Progenitor cell of endocrine pancreas (in vitro differentiated cells): ENCODE results near the gene PUSL1. TPM values are rescaled to one million over a fixed set of nuclear protein-coding genes. Genes with fewer than 3 reads are reported as not detected.

Experiments
- DNase-seq: peaks from one replicate; pipeline ENCODE4 v3.0.0; 2021; ENCODE audit warnings: low spot score; ENCODE audit not compliant: unreplicated experiment
- H3K27ac Mint-ChIP-seq: 2 replicates; pipeline ENCODE4 v1.8.0; 2021; ENCODE audit warnings: mild to moderate bottlenecking, moderate library complexity, mixed read lengths
- H3K27me3 Mint-ChIP-seq: 2 replicates; pipeline ENCODE4 v1.8.0; 2021; ENCODE audit warnings: mixed read lengths
- H3K36me3 Mint-ChIP-seq: 2 replicates; pipeline ENCODE4 v1.8.0; 2022; ENCODE audit warnings: mixed read lengths; ENCODE audit not compliant: insufficient read depth
- H3K4me1 Mint-ChIP-seq: 2 replicates; pipeline ENCODE4 v1.8.0; 2021; ENCODE audit warnings: low read depth, mixed read lengths
- H3K4me3 Mint-ChIP-seq: 2 replicates; pipeline ENCODE4 v1.8.0; 2021; ENCODE audit warnings: low read depth, mild to moderate bottlenecking, moderate library complexity, mixed read lengths
- H3K9me3 Mint-ChIP-seq: 2 replicates; pipeline ENCODE4 v1.8.0; 2021; ENCODE audit warnings: low read depth, mixed read lengths
- CTCF ChIP-seq: fragments of 200-600 bp; sonication (generic); IDR thresholded peaks from one replicate; pipeline ENCODE4 v1.5.0; 2021; ENCODE audit warnings: antibody characterized with exemption, mild to moderate bottlenecking; ENCODE audit not compliant: unreplicated experiment
- long read RNA-seq: library from polyadenylated mRNA; unstranded; transcript quantifications from one replicate; pipeline ENCODE4 v2.0.0, GENCODE V29; 2020
- total RNA-seq: library from RNA; stranded (reverse); gene quantifications from 2 replicates; pipeline ENCODE4 v1.2.1, GENCODE V29; 2021

Gene PUSL1
- total RNA-seq = 13.8 and 17.9 TPM in 2 replicates
- long read RNA-seq, partial matches to known transcripts = 1 of 3 reads
- long read RNA-seq, other reads (novel, unspliced or antisense) = 1 of 3 reads

GRCh38 chr1:1307923-1308755 lies at the start of gene PUSL1, which contains the start of gene ACAP3:
Gene PUSL1 (plus strand): TSS chr1:1308597. CDS start chr1:1308644, 47 bp downstream.
Gene ACAP3 (minus strand): TSS chr1:1307930. CDS start chr1:1307815, 115 bp downstream.
- no peaks in the 10 kb centered on the region for H3K27me3 Mint-ChIP-seq
- peak within 1 kb of the TSS; percentile 93 for H3K27ac Mint-ChIP-seq
- H3K36me3 Mint-ChIP-seq = no peaks in the 10 kb centered on the region
- H3K4me1 Mint-ChIP-seq = peaks cover 14% of the 10 kb centered on the region
- peak; percentile 73 for DNase-seq
- no peaks in the 10 kb centered on the region for H3K9me3 Mint-ChIP-seq
- no peak for TF ChIP-seq CTCF
- H3K4me3 Mint-ChIP-seq = peak within 1 kb of the TSS; percentile 85

GRCh38 chr1:1259119-1259488 lies 49.3 kb upstream of the PUSL1 start:
- Mint-ChIP-seq H3K27ac (no peak overlapping the region), H3K27me3 (no peaks in the 10 kb centered on the region), H3K4me1 (no peaks in the 10 kb centered on the region), H3K4me3 (no peak overlapping the region), H3K36me3 (peaks cover 22% of the 10 kb centered on the region), H3K9me3 (no peaks in the 10 kb centered on the region)
- no peak for TF ChIP-seq CTCF
- DNase-seq = no peak

GRCh38 chr1:1259540-1259939 lies 48.9 kb upstream of the PUSL1 start:
- DNase-seq = no peak
- Mint-ChIP-seq H3K27ac (peak overlapping the region; percentile 43), H3K4me3 (no peak overlapping the region), H3K4me1 (no peaks in the 10 kb centered on the region), H3K36me3 (peaks cover 22% of the 10 kb centered on the region), H3K27me3 (no peaks in the 10 kb centered on the region), H3K9me3 (no peaks in the 10 kb centered on the region)
- TF ChIP-seq CTCF = no peak

- Mint-ChIP-seq H3K4me1 (no peaks in the 10 kb centered on the region), H3K4me3 (no peak overlapping the region), H3K27ac (peak overlapping the region; percentile 43), H3K9me3 (no peaks in the 10 kb centered on the region), H3K36me3 (peaks cover 22% of the 10 kb centered on the region), H3K27me3 (no peaks in the 10 kb centered on the region)
- TF ChIP-seq CTCF = no peak
- DNase-seq = no peak
Observed at GRCh38 chr1:1259951-1260600, 48.3 kb upstream of the PUSL1 start.

- Mint-ChIP-seq H3K27ac (no peak overlapping the region), H3K4me1 (no peaks in the 10 kb centered on the region), H3K9me3 (no peaks in the 10 kb centered on the region), H3K4me3 (no peak overlapping the region), H3K27me3 (no peaks in the 10 kb centered on the region), H3K36me3 (peaks cover 23% of the 10 kb centered on the region)
- no peak for TF ChIP-seq CTCF
- no peak for DNase-seq
Observed at GRCh38 chr1:1260843-1261560, 47.4 kb upstream of the PUSL1 start.
